Neuronal stem cell (in vitro differentiated cells): ENCODE results near the gene GPR156.
A peak's percentile ranks its signal among the peaks of the same experiment; 100 is the strongest.

ENCODE experiments used
- DNase-seq: peaks from one replicate; pipeline ENCODE4 v3.0.0-alpha.2; 2013; ENCODE audit warnings: low spot score
- H2AFZ ChIP-seq: one replicate; pipeline ENCODE4 v1.6.1; 2013; ENCODE audit warnings: mild to moderate bottlenecking, low read length, inconsistent platforms
- H2AK5ac ChIP-seq: 2 replicates; pipeline ENCODE4 v1.6.1; 2013; ENCODE audit warnings: low read depth, mild to moderate bottlenecking, inconsistent platforms, low read length, moderate library complexity, mixed read lengths
- H2BK120ac ChIP-seq: 2 replicates; pipeline ENCODE4 v1.6.1; 2013; ENCODE audit warnings: low read depth, mild to moderate bottlenecking, inconsistent platforms, low read length, moderate library complexity, mixed read lengths
- H2BK12ac ChIP-seq: one replicate; pipeline ENCODE4 v1.6.1; 2013; ENCODE audit warnings: low read length, inconsistent platforms
- H2BK15ac ChIP-seq: 2 replicates; pipeline ENCODE4 v1.6.1; 2013; ENCODE audit warnings: mild to moderate bottlenecking, low read length, inconsistent platforms, mixed read lengths
- H2BK5ac ChIP-seq: one replicate; pipeline ENCODE4 v1.6.1; 2013; ENCODE audit warnings: inconsistent platforms, mild to moderate bottlenecking, low read length, moderate library complexity
- H3K14ac ChIP-seq: one replicate; pipeline ENCODE4 v1.6.1; 2013; ENCODE audit warnings: low read length, inconsistent platforms
- H3K18ac ChIP-seq: 2 replicates; pipeline ENCODE4 v1.6.1; 2013; ENCODE audit warnings: low read length, inconsistent platforms
- H3K23ac ChIP-seq: 2 replicates; pipeline ENCODE4 v1.6.1; 2013; ENCODE audit warnings: low read depth, mild to moderate bottlenecking, mixed read lengths, low read length, inconsistent platforms; ENCODE audit not compliant: poor library complexity
- H3K27ac ChIP-seq: replicated peaks from 3 replicates; pipeline ENCODE4 v1.5.1; 2013; ENCODE audit warnings: low read length, inconsistent platforms
- H3K27me3 ChIP-seq, 3 experiments: 2 replicates each; pipeline ENCODE4 v1.6.1; 2013; ENCODE audit warnings: low read length in 3 of 3, mild to moderate bottlenecking in 2 of 3, inconsistent platforms in 1 of 3, low read depth in 1 of 3, mixed read lengths in 1 of 3, moderate library complexity in 1 of 3; ENCODE audit not compliant: control insufficient read depth in 3 of 3, insufficient read depth in 3 of 3
- H3K36me3 ChIP-seq, 2 donors: replicated peaks in 1 of 2; 2 replicates each; pipeline ENCODE4 v1.6.1; 2013; ENCODE audit warnings: low read length in 2 of 2; ENCODE audit not compliant: control insufficient read depth in 2 of 2, insufficient read depth in 2 of 2
- H3K4ac ChIP-seq: 2 replicates; pipeline ENCODE4 v1.6.1; 2013; ENCODE audit warnings: inconsistent platforms, mild to moderate bottlenecking, low read length, moderate library complexity
- H3K4me1 ChIP-seq, 2 donors: 1 replicate in 1 of 2; 2 replicates in 1 of 2; pipeline ENCODE4 v1.6.1; 2013; ENCODE audit warnings: low read length in 2 of 2, low read depth in 1 of 2; ENCODE audit not compliant: control insufficient read depth in 2 of 2, insufficient read depth in 1 of 2
- H3K4me2 ChIP-seq: one replicate; pipeline ENCODE4 v1.6.1; 2013; ENCODE audit warnings: mild to moderate bottlenecking, low read length, inconsistent platforms; ENCODE audit not compliant: insufficient read depth, poor library complexity, severe bottlenecking
- H3K4me3 ChIP-seq, 2 donors: 2 replicates each; pipeline ENCODE4 v1.5.1; 2013; ENCODE audit warnings: low read length in 2 of 2, mild to moderate bottlenecking in 2 of 2, inconsistent platforms in 1 of 2, moderate library complexity in 1 of 2
- H3K79me1 ChIP-seq: one replicate; pipeline ENCODE4 v1.6.1; 2013; ENCODE audit warnings: low read depth, mild to moderate bottlenecking, inconsistent platforms, low read length, moderate library complexity
- H3K9ac ChIP-seq: one replicate; pipeline ENCODE4 v1.6.1; 2013; ENCODE audit warnings: mild to moderate bottlenecking, low read depth, low read length, inconsistent platforms; ENCODE audit not compliant: poor library complexity
- H3K9me3 ChIP-seq, 2 donors: replicated peaks in 1 of 2; 2 replicates each; pipeline versions ENCODE3 to v1.6.1; 2013; ENCODE audit warnings: low read length in 2 of 2, mild to moderate bottlenecking in 2 of 2, inconsistent platforms in 1 of 2, low read depth in 1 of 2, mixed read lengths in 1 of 2, moderate library complexity in 1 of 2; ENCODE audit not compliant: control insufficient read depth in 2 of 2, insufficient read depth in 1 of 2
- H4K8ac ChIP-seq: one replicate; pipeline ENCODE4 v1.6.1; 2013; ENCODE audit warnings: low read depth, mild to moderate bottlenecking, inconsistent platforms, low read length, moderate library complexity
- H4K91ac ChIP-seq: one replicate; pipeline ENCODE4 v1.6.1; 2013; ENCODE audit warnings: low read length, low read depth, mild to moderate bottlenecking, inconsistent platforms; ENCODE audit not compliant: poor library complexity
- WGBS, 2 donors: extraction: QIAGEN DNeasy Blood & Tissue Kit; methylation state at CpG; one replicate each; pipeline ENCODE4 v1.1.7; 2013; ENCODE audit warnings: missing lambda C conversion rate in 2 of 2, mixed read lengths in 1 of 2; ENCODE audit not compliant: insufficient read length in 2 of 2, insufficient replicate concordance in 1 of 2; ENCODE audit errors: extremely low coverage in 2 of 2; 5-methylcytosine and 5-hydroxymethylcytosine counted together

The GPR156 gene

GRCh38 chr3:120192579-120192978 lies 92.4 kb downstream of the GPR156 start:
- H3K4me3 ChIP-seq, result no peak overlapping the region
- H3K4ac ChIP-seq, result no peak overlapping the region
- DNase-seq, result no peak
- no peak overlapping the region for H2BK12ac ChIP-seq
- H3K9me3 ChIP-seq, result no peaks in the 10 kb centered on the region
- H3K27ac ChIP-seq, result no peak overlapping the region
- H3K4me2 ChIP-seq, result no peak overlapping the region
- H4K8ac ChIP-seq, result no peak overlapping the region
- H2BK15ac ChIP-seq, result no peak overlapping the region
- H3K23ac ChIP-seq, result no peak overlapping the region
- H2AFZ ChIP-seq, result no peak overlapping the region
- no peaks in the 10 kb centered on the region for H3K79me1 ChIP-seq
- H3K14ac ChIP-seq, result no peak overlapping the region
- no peaks in the 10 kb centered on the region for H3K27me3 ChIP-seq
- no peaks in the 10 kb centered on the region for H3K36me3 ChIP-seq
- H2AK5ac ChIP-seq, result no peak overlapping the region
- H2BK120ac ChIP-seq, result no peak overlapping the region
- WGBS, 2 donors, result no CpG with 5 or more reads among the region's 3 CpGs
- no peak overlapping the region for H3K18ac ChIP-seq
- H3K9ac ChIP-seq, result no peak overlapping the region
- H4K91ac ChIP-seq, result no peak overlapping the region
- no peaks in the 10 kb centered on the region for H3K4me1 ChIP-seq
- no peak overlapping the region for H2BK5ac ChIP-seq

DNA sequence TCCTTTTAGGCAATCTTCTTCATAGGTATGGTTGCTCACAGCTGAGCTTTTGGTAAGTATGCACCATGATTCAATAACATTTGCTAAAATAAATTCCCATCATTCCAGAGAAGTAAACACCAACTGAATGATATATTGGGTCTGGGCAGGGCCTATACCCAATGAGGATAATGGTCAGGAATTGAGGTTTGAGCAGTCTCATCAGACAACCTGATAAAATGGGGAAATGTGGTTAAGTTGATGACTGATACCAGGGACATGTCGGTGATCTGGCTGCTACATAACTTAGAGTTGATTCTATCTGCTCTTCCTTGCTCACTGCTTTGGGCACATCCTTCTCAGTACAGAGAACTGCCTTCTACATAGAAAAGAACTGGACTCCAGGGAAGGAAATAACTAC lies 92.9 kb downstream of the GPR156 start:
- Histone ChIP-seq H2AFZ (no peak overlapping the region), H2BK12ac (no peak overlapping the region), H4K8ac (no peak overlapping the region), H4K91ac (no peak overlapping the region), H2BK5ac (no peak overlapping the region), H3K23ac (no peak overlapping the region), H3K4me3 (no peak overlapping the region), H3K18ac (no peak overlapping the region), H3K36me3 (no peaks in the 10 kb centered on the region), H3K4ac (no peak overlapping the region), H2BK15ac (no peak overlapping the region), H3K27me3 (no peaks in the 10 kb centered on the region), H3K4me1 (no peaks in the 10 kb centered on the region), H2AK5ac (no peak overlapping the region), H2BK120ac (no peak overlapping the region), H3K4me2 (no peak overlapping the region), H3K79me1 (no peaks in the 10 kb centered on the region), H3K14ac (no peak overlapping the region), H3K9ac (no peak overlapping the region), H3K27ac (no peak overlapping the region), H3K9me3 (no peaks in the 10 kb centered on the region)
- no peak for DNase-seq
- no CpG with 5 or more reads among the region's 1 CpG for WGBS, 2 donors

DNA sequence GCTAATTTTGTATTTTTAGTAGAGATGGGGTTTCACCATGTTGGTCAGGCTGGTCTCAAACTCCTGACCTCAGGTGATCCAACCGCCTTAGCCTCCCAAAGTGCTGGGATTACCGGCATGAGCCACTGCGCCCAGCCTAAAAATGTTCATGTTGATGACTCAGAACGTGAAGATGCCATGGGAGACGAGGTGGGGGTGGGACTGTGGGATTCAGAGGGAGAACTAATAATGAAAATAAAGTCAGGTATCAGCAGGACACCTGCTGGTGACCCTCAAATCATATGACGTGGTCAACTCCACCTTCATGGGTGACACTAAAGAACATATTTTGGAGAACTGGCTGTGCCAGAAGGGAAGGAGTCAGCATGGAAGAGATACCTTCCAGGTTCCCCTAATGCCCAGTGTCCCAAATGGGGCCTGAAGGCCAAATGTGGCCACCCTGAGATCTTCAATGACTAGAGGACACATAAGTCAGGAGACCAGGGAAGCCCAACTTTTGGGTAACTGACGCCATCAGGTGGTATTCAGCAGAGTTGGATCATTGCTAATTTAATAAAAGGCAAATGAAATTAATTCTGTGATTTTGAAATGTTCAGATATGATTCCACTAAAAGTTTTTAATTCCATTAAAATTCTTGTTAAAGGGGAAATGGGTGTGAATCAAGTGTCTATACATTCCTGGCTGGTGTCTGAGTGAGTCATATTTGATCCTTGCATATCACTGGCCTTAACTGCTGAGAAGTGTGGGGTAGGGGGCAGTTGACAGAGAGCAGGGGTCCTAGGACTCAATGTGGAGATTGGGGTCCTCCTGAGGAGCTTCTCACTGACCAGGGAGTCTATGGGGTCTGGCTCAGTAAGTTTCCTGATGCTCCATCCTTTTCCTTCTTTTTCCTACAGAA lies 102.2 kb downstream of the GPR156 start:
- H3K14ac ChIP-seq, result no peak overlapping the region
- H3K9me3 ChIP-seq, result no peaks in the 10 kb centered on the region
- H3K18ac ChIP-seq, result no peak overlapping the region
- H3K9ac ChIP-seq, result no peak overlapping the region
- no peak overlapping the region for H2BK5ac ChIP-seq
- no peaks in the 10 kb centered on the region for H3K36me3 ChIP-seq
- H3K4me1 ChIP-seq, result peaks cover 2 to 3% of the 10 kb centered on the region in 2 donors
- no peak overlapping the region for H2AFZ ChIP-seq
- peak overlapping the region; percentile 25 for H4K8ac ChIP-seq
- no peak overlapping the region for H2BK15ac ChIP-seq
- H2BK120ac ChIP-seq, result no peak overlapping the region
- no peak overlapping the region for H2AK5ac ChIP-seq
- H3K79me1 ChIP-seq, result no peaks in the 10 kb centered on the region
- H4K91ac ChIP-seq, result no peak overlapping the region
- no peaks in the 10 kb centered on the region for H3K27me3 ChIP-seq
- H3K23ac ChIP-seq, result no peak overlapping the region
- WGBS, 2 donors, result no CpG with 5 or more reads among the region's 7 CpGs
- no peak overlapping the region for H2BK12ac ChIP-seq
- H3K4ac ChIP-seq, result no peak overlapping the region
- no peak overlapping the region for H3K4me3 ChIP-seq
- DNase-seq, result no peak
- H3K4me2 ChIP-seq, result no peak overlapping the region
- no peak overlapping the region for H3K27ac ChIP-seq

DNA sequence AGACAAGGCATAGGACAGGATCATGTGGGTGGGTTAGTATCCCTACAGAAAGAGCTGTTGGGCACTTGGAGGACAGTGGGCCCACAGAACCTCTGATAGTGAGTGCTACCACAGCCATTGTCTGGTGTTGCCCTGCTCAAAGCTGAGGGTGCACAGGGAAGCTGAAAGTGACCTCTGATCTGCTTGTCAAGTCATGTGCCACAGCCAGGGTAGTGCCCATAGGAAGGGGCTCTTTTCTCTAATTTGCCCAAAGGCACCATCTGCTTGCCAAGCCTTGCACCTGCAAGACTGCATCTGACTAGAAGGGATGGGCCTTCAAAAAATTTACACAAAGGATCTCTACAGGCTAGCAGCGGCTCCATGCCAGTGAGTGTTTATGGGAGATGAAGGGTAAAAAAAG lies 103.4 kb downstream of the GPR156 start:
- no peak overlapping the region for H2AFZ ChIP-seq
- H3K27me3 ChIP-seq, result no peaks in the 10 kb centered on the region
- no peak overlapping the region for H4K91ac ChIP-seq
- no peak overlapping the region for H2AK5ac ChIP-seq
- peak overlapping the region; percentile 14 for H3K9ac ChIP-seq
- H3K36me3 ChIP-seq, result no peaks in the 10 kb centered on the region
- H2BK15ac ChIP-seq, result no peak overlapping the region
- H3K14ac ChIP-seq, result no peak overlapping the region
- H3K4me2 ChIP-seq, result no peak overlapping the region
- no peak overlapping the region for H4K8ac ChIP-seq
- H2BK120ac ChIP-seq, result no peak overlapping the region
- H3K27ac ChIP-seq, result no peak overlapping the region
- H2BK5ac ChIP-seq, result no peak overlapping the region
- WGBS, 2 donors, result no CpG with 5 or more reads among the region's 1 CpG
- peaks cover 8% of the 10 kb centered on the region in 2 donors for H3K4me1 ChIP-seq
- H3K4me3 ChIP-seq, result no peak overlapping the region
- H3K23ac ChIP-seq, result no peak overlapping the region
- DNase-seq, result no peak
- H3K4ac ChIP-seq, result no peak overlapping the region
- no peaks in the 10 kb centered on the region for H3K79me1 ChIP-seq
- no peak overlapping the region for H3K18ac ChIP-seq
- H2BK12ac ChIP-seq, result no peak overlapping the region
- H3K9me3 ChIP-seq, result no peaks in the 10 kb centered on the region
